WI38 (cell line): ENCODE measurements around the gene CUX1.
"Not testable (repeated sequence)": the region's sequence is repeated elsewhere in the genome, so short reads cannot be mapped to it uniquely, and the experiment has no call there.

Experiments used
- H3K4me3 ChIP-seq: 2 replicates; pipeline ENCODE4 v1.5.1; 2011; ENCODE audit warnings: low read depth, mild to moderate bottlenecking, control low read depth, low read length
- CTCF ChIP-seq: IDR thresholded peaks from 2 replicates; pipeline ENCODE4 v1.5.1; 2012; ENCODE audit warnings: low read depth, mild to moderate bottlenecking, control low read depth, low read length

The CUX1 gene

GRCh38 chr7:102129636-102130370 is 312.4 kb downstream of the CUX1 start:
- H3K4me3 ChIP-seq = no peak overlapping the region
- no peak for TF ChIP-seq CTCF

GRCh38 chr7:102132209-102132752 is 314.9 kb downstream of the CUX1 start:
- no peak overlapping the region for H3K4me3 ChIP-seq

GRCh38 chr7:102138676-102139075 is 321.2 kb downstream of the CUX1 start:
- TF ChIP-seq CTCF = no peak
- no peak overlapping the region for H3K4me3 ChIP-seq

More at GRCh38 chr7:102132209-102132752, 314.9 kb downstream of the CUX1 start:
- no peak for TF ChIP-seq CTCF

GRCh38 chr7:102140952-102141370 is 323.5 kb downstream of the CUX1 start:
- TF ChIP-seq CTCF = no peak
- H3K4me3 ChIP-seq = no peak overlapping the region

- H3K4me3 ChIP-seq = not testable (repeated sequence)
Observed at GRCh38 chr7:102142433-102142832, 325.0 kb downstream of the CUX1 start.

- no peak overlapping the region for H3K4me3 ChIP-seq
- TF ChIP-seq CTCF = no peak
Observed at GRCh38 chr7:102146122-102146521, 328.7 kb downstream of the CUX1 start.

- TF ChIP-seq CTCF = no peak
- no peak overlapping the region for H3K4me3 ChIP-seq
Observed at GRCh38 chr7:102147008-102147407, 329.6 kb downstream of the CUX1 start.

GRCh38 chr7:102148799-102149198 is 331.4 kb downstream of the CUX1 start:
- no peak for TF ChIP-seq CTCF
- no peak overlapping the region for H3K4me3 ChIP-seq
